KMS-11 (cell line): Measurements from ENCODE around the gene KLHL35.

Experiments used
- H2AFZ ChIP-seq: fragments of 200-600 bp; sonication (generic); 2 replicates; pipeline ENCODE4 v1.6.1; 2016; ENCODE audit warnings: antibody characterized with exemption, mixed run types, low read depth
- H3K27ac ChIP-seq: fragments of 200-600 bp; sonication (generic); 2 replicates; pipeline ENCODE4 v1.6.1; 2016; ENCODE audit warnings: mild to moderate bottlenecking, mixed run types
- H3K27me3 ChIP-seq: fragments of 200-600 bp; sonication (generic); 2 replicates; pipeline ENCODE4 v1.6.1; 2017; ENCODE audit warnings: mild to moderate bottlenecking, low read depth, mixed run types, moderate library complexity; ENCODE audit not compliant: insufficient read depth
- H3K36me3 ChIP-seq: fragments of 200-600 bp; sonication (generic); 2 replicates; pipeline ENCODE4 v1.6.1; 2017; ENCODE audit warnings: mild to moderate bottlenecking, mixed run types; ENCODE audit not compliant: insufficient read depth
- H3K4me1 ChIP-seq: fragments of 200-600 bp; sonication (generic); 2 replicates; pipeline ENCODE4 v1.6.1; 2016; ENCODE audit warnings: mild to moderate bottlenecking, low read depth, mixed run types; ENCODE audit not compliant: poor library complexity, severe bottlenecking
- H3K4me2 ChIP-seq: fragments of 200-600 bp; sonication (generic); 2 replicates; pipeline ENCODE4 v1.7.0; 2016; ENCODE audit warnings: mild to moderate bottlenecking, mixed run types
- H3K4me3 ChIP-seq: fragments of 200-600 bp; sonication (generic); IDR thresholded peaks from 2 replicates; pipeline ENCODE4 v1.6.1; 2017; ENCODE audit warnings: low read depth, low read length, mixed read lengths; ENCODE audit not compliant: insufficient read depth
- H3K79me2 ChIP-seq: fragments of 200-600 bp; sonication (generic); 2 replicates; pipeline ENCODE4 v1.6.1; 2016; ENCODE audit warnings: low read depth, mixed run types; ENCODE audit not compliant: insufficient read depth
- H3K9ac ChIP-seq: fragments of 200-600 bp; sonication (generic); 2 replicates; pipeline ENCODE4 v1.6.1; 2016; ENCODE audit warnings: mild to moderate bottlenecking, mixed run types
- H4K20me1 ChIP-seq: fragments of 200-600 bp; sonication (generic); 2 replicates; pipeline ENCODE4 v1.6.1; 2016; ENCODE audit warnings: mild to moderate bottlenecking, mixed run types; ENCODE audit not compliant: insufficient read depth
- TF ChIP-seq, protein P1 (sequence below): fragments of 200-600 bp; sonication (generic); conservative IDR thresholded peaks from 2 replicates; pipeline ENCODE4 v1.6.1; 2017; ENCODE audit warnings: low read depth, mild to moderate bottlenecking, antibody characterized with exemption, low read length, moderate library complexity, mixed read lengths

The KLHL35 gene

DNA sequence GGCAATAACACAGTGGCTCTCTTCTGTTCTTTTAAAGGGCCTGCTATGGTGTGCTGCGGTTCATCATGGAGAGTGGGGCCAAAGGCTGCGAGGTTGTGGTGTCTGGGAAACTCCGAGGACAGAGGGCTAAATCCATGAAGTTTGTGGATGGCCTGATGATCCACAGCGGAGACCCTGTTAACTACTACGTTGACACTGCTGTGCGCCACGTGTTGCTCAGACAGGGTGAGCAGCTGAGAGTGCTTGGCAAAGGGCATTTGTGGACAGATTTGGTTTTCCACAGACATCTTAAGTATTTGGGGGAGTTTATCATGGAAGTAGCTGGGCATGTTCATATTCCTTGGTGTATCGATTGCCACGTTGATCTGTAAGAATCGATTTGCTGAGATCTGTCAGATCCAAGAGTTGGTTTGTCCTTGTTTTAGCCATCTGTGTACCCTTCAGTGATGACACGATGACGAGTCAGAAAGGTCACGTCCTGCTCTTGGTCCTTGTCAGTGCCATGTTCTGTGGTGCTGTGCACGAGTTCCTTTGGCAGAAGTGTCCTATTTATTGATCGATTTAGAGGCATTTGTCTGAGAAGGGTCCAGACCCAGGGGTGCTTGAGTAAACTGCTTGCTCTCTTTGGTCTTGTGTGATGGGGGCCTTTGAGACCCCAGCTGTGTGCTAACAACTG lies 28.9 kb downstream of the KLHL35 start:
- no peak overlapping the region; the same call in 1 of the 2 replicates for H3K27ac ChIP-seq
- H3K79me2 ChIP-seq: peaks cover 66% of the 10 kb centered on the region
- H3K36me3 ChIP-seq: peaks cover 40% of the 10 kb centered on the region; the same call in 1 of the 2 replicates
- H3K9ac ChIP-seq: no peak overlapping the region
- TF ChIP-seq, protein P1, sequence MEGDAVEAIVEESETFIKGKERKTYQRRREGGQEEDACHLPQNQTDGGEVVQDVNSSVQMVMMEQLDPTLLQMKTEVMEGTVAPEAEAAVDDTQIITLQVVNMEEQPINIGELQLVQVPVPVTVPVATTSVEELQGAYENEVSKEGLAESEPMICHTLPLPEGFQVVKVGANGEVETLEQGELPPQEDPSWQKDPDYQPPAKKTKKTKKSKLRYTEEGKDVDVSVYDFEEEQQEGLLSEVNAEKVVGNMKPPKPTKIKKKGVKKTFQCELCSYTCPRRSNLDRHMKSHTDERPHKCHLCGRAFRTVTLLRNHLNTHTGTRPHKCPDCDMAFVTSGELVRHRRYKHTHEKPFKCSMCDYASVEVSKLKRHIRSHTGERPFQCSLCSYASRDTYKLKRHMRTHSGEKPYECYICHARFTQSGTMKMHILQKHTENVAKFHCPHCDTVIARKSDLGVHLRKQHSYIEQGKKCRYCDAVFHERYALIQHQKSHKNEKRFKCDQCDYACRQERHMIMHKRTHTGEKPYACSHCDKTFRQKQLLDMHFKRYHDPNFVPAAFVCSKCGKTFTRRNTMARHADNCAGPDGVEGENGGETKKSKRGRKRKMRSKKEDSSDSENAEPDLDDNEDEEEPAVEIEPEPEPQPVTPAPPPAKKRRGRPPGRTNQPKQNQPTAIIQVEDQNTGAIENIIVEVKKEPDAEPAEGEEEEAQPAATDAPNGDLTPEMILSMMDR: no peak
- H3K4me2 ChIP-seq: no peak overlapping the region
- H2AFZ ChIP-seq: no peak overlapping the region
- H3K4me3 ChIP-seq: no peak overlapping the region
- peaks cover 71% of the 10 kb centered on the region for H4K20me1 ChIP-seq
- no peaks in the 10 kb centered on the region for H3K27me3 ChIP-seq
- peaks cover 40% of the 10 kb centered on the region for H3K4me1 ChIP-seq

- no peak overlapping the region for H3K9ac ChIP-seq
- peaks cover 66% of the 10 kb centered on the region for H3K79me2 ChIP-seq
- H3K4me1 ChIP-seq: peaks cover 44% of the 10 kb centered on the region
- H3K36me3 ChIP-seq: peaks cover 40% of the 10 kb centered on the region; the same call in 1 of the 2 replicates
- H2AFZ ChIP-seq: no peak overlapping the region
- no peaks in the 10 kb centered on the region for H3K27me3 ChIP-seq
- H3K4me3 ChIP-seq: no peak overlapping the region
- H3K27ac ChIP-seq: peak overlapping the region; percentile 97; the same call in 1 of the 2 replicates
- H3K4me2 ChIP-seq: no peak overlapping the region; the same call in 1 of the 2 replicates
- TF ChIP-seq, protein P1: no peak
- H4K20me1 ChIP-seq: peaks cover 71% of the 10 kb centered on the region
These were observed 30.0 kb downstream of the KLHL35 start for GRCh38 chr11:75403037-75403436.

GRCh38 chr11:75402002-75402773 lies 30.8 kb downstream of the KLHL35 start:
- peak overlapping the region; percentile 91 for H3K4me2 ChIP-seq
- H2AFZ ChIP-seq: no peak overlapping the region
- H3K79me2 ChIP-seq: peaks cover 66% of the 10 kb centered on the region
- peaks cover 44% of the 10 kb centered on the region for H3K4me1 ChIP-seq
- H3K9ac ChIP-seq: peak overlapping the region; percentile 99; the same call in 1 of the 2 replicates
- H3K27me3 ChIP-seq: no peaks in the 10 kb centered on the region
- H3K4me3 ChIP-seq: no peak overlapping the region
- peak overlapping the region; percentile 97 for H3K27ac ChIP-seq
- peaks cover 40% of the 10 kb centered on the region; the same call in 1 of the 2 replicates for H3K36me3 ChIP-seq
- peaks cover 64% of the 10 kb centered on the region for H4K20me1 ChIP-seq
- TF ChIP-seq, protein P1: no peak

DNA sequence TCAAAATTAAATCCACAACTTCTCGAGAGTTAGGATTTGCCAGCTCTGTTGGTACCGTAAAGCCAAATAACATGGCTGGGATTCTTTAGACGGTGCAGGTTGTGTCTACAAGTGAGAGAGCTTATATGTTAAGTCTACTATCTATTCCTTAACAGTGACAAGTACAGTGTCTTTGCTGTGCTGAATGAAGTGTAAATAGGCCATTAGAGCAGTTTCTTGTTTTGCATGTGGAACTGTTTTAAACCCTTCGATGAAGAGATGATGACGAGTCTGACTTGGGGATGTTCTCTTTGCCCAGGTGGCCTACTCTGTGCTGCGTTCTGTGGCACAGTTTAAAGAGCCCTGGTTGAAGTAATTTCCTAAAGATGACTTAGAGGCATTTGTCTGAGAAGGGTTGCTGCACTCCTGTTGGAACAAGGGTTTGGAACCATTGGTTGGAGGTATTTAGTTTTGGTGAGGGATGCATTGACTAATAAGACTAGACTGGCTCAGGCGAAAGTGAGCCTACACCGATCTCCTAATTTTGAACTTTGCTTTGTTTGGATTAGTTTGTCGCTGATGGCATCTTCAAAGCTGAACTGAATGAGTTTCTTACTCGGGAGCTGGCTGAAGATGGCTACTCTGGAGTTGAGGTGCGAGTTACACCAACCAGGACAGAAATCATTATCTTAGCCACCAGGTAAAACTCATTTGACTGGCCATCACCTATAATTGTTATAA lies 32.7 kb downstream of the KLHL35 start:
- H3K9ac ChIP-seq: peak overlapping the region; percentile 99
- no peak overlapping the region for H2AFZ ChIP-seq
- H3K79me2 ChIP-seq: peaks cover 60% of the 10 kb centered on the region
- H4K20me1 ChIP-seq: peaks cover 48% of the 10 kb centered on the region
- H3K4me3 ChIP-seq: no peak overlapping the region
- TF ChIP-seq, protein P1: no peak
- H3K27me3 ChIP-seq: no peaks in the 10 kb centered on the region
- H3K27ac ChIP-seq: peak overlapping the region; percentile 97
- H3K4me2 ChIP-seq: peak overlapping the region; percentile 91
- H3K36me3 ChIP-seq: peaks cover 36% of the 10 kb centered on the region; the same call in 1 of the 2 replicates
- peaks cover 35% of the 10 kb centered on the region for H3K4me1 ChIP-seq
